ENCODE measurements around the gene LARP4.

DNA sequence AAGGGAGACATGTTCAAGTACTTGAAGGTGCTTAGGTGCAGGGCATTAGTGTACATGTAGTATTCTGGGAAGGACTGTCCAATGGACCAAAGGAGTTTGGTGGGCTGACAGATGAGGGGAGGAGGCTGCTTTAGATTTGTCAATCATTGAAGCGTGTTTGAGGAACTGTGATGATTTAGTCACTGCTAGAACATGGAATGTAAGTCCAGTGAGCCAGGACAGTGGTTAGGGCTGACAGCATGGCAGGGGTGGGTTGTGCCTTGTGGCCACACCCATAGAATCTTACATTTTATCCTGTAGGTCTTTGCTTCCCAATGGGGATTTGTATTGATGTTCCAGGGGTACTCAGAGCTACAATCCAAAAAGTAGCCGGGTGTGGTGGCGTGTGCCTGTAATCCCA is 128.7 kb downstream of the LARP4 start:
- TF ChIP-seq EP300 (IDR thresholded peaks at IDR 0.05) (no peak), POLR2AphosphoS5 (IDR thresholded peaks at IDR 0.05) (no peak)
- TF ChIP-seq, protein P1, sequence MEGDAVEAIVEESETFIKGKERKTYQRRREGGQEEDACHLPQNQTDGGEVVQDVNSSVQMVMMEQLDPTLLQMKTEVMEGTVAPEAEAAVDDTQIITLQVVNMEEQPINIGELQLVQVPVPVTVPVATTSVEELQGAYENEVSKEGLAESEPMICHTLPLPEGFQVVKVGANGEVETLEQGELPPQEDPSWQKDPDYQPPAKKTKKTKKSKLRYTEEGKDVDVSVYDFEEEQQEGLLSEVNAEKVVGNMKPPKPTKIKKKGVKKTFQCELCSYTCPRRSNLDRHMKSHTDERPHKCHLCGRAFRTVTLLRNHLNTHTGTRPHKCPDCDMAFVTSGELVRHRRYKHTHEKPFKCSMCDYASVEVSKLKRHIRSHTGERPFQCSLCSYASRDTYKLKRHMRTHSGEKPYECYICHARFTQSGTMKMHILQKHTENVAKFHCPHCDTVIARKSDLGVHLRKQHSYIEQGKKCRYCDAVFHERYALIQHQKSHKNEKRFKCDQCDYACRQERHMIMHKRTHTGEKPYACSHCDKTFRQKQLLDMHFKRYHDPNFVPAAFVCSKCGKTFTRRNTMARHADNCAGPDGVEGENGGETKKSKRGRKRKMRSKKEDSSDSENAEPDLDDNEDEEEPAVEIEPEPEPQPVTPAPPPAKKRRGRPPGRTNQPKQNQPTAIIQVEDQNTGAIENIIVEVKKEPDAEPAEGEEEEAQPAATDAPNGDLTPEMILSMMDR (IDR thresholded peaks at IDR 0.05) = no peak

All from gastroesophageal sphincter (tissue), 3 donors.